ENCODE data around the gene DCUN1D3. TPM values are rescaled to one million over a fixed set of nuclear protein-coding genes. Genes with fewer than 3 reads are reported as not detected.

Gene DCUN1D3
- total RNA-seq, 1 experiment from 2014 or later: 16.1 TPM

DNA sequence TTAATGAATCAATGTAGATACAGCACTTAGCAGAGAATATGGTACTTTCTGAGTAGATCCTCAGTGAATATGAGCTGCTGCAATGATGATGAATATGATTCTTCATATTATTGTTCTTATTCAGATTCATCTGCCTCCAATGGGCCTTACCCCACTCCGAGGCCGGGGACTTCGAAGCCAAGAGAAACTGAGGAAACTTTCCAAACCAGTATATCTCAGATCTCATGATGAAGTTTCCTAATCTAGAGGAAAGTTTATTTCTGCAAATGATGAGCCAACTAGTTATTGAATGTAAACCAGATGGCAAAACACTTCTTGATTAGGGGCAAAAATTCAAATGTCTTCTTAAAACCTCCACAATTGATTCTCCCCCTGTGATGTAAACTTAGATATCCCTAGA lies 23.7 kb upstream of the DCUN1D3 start:
- no peak overlapping the region for H2AFZ ChIP-seq (ENCODE audit: low read length)
- Mint-ChIP-seq H3K36me3 (ENCODE audit: insufficient read depth in 1 of 3, low read depth in 3 of 3) (no peaks in the 10 kb centered on the region; a peak in 3 of 7 replicates), H3K27ac (no peak overlapping the region), H3K4me3 (no peak overlapping the region), H3K27me3 (ENCODE audit: low read depth) (no peaks in the 10 kb centered on the region), H3K4me1 (peaks cover 6 to 7% of the 10 kb centered on the region in 2 experiments), H3K9me3 (no peaks in the 10 kb centered on the region)
- H3K4me1 ChIP-seq (ENCODE audit: insufficient read depth, low read length): no peaks in the 10 kb centered on the region
- H3K79me1 ChIP-seq (ENCODE audit: insufficient read depth, low read depth, low read length, poor library complexity, severe bottlenecking): no peaks in the 10 kb centered on the region
- H2BK15ac ChIP-seq (ENCODE audit: low read depth, low read length): no peak overlapping the region
- no peak overlapping the region for H3K18ac ChIP-seq (ENCODE audit: insufficient read length, low read depth, low read length)
- no peak overlapping the region for H2BK5ac ChIP-seq (ENCODE audit: insufficient read length, low read length)
- H3K27me3 ChIP-seq (ENCODE audit: insufficient read depth, low read length): no peaks in the 10 kb centered on the region
- no peak overlapping the region for H2BK120ac ChIP-seq (ENCODE audit: low read depth, low read length, poor library complexity, severe bottlenecking)
- no peak overlapping the region for H3T11ph ChIP-seq (ENCODE audit: low read length)
- no peak overlapping the region for H4K91ac ChIP-seq (ENCODE audit: insufficient read length, low read depth, low read length)
- WGBS (ENCODE audit: extremely low coverage, insufficient read length, low lambda C conversion rate): no CpG with 5 or more reads among the region's 3 CpGs
- no peaks in the 10 kb centered on the region for H3K79me2 ChIP-seq (ENCODE audit: insufficient read depth, low read length)
- DNase-seq: no peak
- H3K27ac ChIP-seq (ENCODE audit: insufficient read length, low read depth, low read length): no peak overlapping the region
- TF ChIP-seq CTCF (conservative IDR thresholded peaks at IDR 0.05): no peak
- H3K14ac ChIP-seq (ENCODE audit: insufficient read depth, low read length): no peak overlapping the region
- no peak overlapping the region for H4K8ac ChIP-seq (replicated peaks; ENCODE audit: insufficient read length, low read depth, low read length)
- no peaks in the 10 kb centered on the region for H4K20me1 ChIP-seq (ENCODE audit: control insufficient read depth, insufficient read depth, insufficient read length)
- no peak overlapping the region for H3K23ac ChIP-seq (ENCODE audit: insufficient read length, low read depth, low read length)
- H3K9ac ChIP-seq (ENCODE audit: extremely low read depth, insufficient read length, low read length): no peak overlapping the region
- no peak overlapping the region for H2BK12ac ChIP-seq (ENCODE audit: insufficient read length, low read depth, low read length)
- H3K4me2 ChIP-seq (ENCODE audit: insufficient read depth, insufficient read length, low read length): no peak overlapping the region
- H2BK20ac ChIP-seq (ENCODE audit: low read depth, low read length, poor library complexity, severe bottlenecking): no peak overlapping the region
- H3K9me3 ChIP-seq (ENCODE audit: control insufficient read depth, low read depth, low read length): no peaks in the 10 kb centered on the region
- no peak overlapping the region for H2AK5ac ChIP-seq (ENCODE audit: insufficient read length, low read length)
- H4K5ac ChIP-seq (ENCODE audit: insufficient read length, low read depth, low read length): no peak overlapping the region
- no peak overlapping the region for H3K56ac ChIP-seq (ENCODE audit: insufficient read length, low read depth, low read length)
- no peak overlapping the region for H3K4ac ChIP-seq (ENCODE audit: low read depth, low read length)
- no peaks in the 10 kb centered on the region for H3K23me2 ChIP-seq (ENCODE audit: insufficient read length, low read depth, low read length, poor library complexity, severe bottlenecking)
